ENCODE measurements around the gene MBNL2. TPM values are rescaled to one million over a fixed set of nuclear protein-coding genes. Genes with fewer than 3 reads are reported as not detected.
A peak's percentile ranks its signal among the peaks of the same experiment; 100 is the strongest.

The MBNL2 gene
- total and polyA plus RNA-seq, 11 donors, result 18.5 to 100 (median 81.4) TPM

DNA sequence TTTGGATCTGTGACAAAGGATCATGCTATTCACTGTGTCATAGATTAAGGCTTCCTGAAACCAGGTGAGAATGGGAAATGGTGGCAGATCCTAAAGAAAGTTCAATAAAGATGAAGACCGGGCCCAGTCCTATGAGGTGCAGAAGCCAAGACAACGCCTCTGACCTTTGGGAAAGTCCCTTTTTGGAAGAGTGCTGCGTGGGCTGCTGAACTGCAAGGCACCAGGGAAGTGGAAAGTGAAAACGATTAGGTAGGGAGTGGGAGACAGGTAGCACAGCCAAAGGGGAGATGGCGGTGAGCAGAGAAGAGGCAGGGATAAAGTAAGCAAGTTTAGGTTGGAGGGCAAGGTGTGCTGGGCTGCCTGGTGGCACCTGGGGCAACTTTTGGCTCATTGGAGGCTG lies 16.3 kb downstream of the MBNL2 start:
- Histone ChIP-seq H3K4me1 (peaks cover 4 to 100% (median 95%) of the 10 kb centered on the region in 12 donors), H3K4me3 (no peak overlapping the region), H3K36me3 (peaks cover 0 to 16% (median 0%) of the 10 kb centered on the region in 9 donors), H3K27me3 (no peaks in the 10 kb centered on the region), H3K9me3 (no peaks in the 10 kb centered on the region), H3K27ac (peak overlapping the region in 11 of 12 donors; percentile 0 to 84 (median 67))
- intact Hi-C loops (cut with DNase I), result no loop called here
- no peak for ATAC-seq
- DNase-seq, result no peak
- TF ChIP-seq CTCF (IDR thresholded peaks at IDR 0.05) (no peak), POLR2A (IDR thresholded peaks at IDR 0.05) (no peak)
- WGBS, 4 donors, result 69 to 81% (median 72%) methylated on average over 5 of the region's 5 CpGs

GRCh38 chr13:97238883-97239282 lies 16.8 kb downstream of the MBNL2 start:
- Histone ChIP-seq H3K36me3 (peaks cover 0 to 12% (median 0%) of the 10 kb centered on the region in 9 donors), H3K4me3 (no peak overlapping the region), H3K27me3 (no peaks in the 10 kb centered on the region), H3K27ac (peak overlapping the region in 11 of 12 donors; percentile 16 to 84 (median 71)), H3K4me1 (peaks cover 7 to 100% (median 95%) of the 10 kb centered on the region in 12 donors), H3K9me3 (no peaks in the 10 kb centered on the region)
- intact Hi-C loops (cut with DNase I), result no loop called here
- DNase-seq (no peak), ATAC-seq (no peak)
- WGBS, 4 donors, result 82 to 89% (median 86%) methylated on average over 4 of the region's 4 CpGs
- no peak for TF ChIP-seq POLR2A (IDR thresholded peaks at IDR 0.05)

- H3K27ac ChIP-seq, result peak overlapping the region; percentile 52 to 84 (median 70)
- peaks cover 9 to 100% (median 93%) of the 10 kb centered on the region in 12 donors for H3K4me1 ChIP-seq
- no peak for DNase-seq
- H3K36me3 ChIP-seq, result peaks cover 0 to 9% (median 0%) of the 10 kb centered on the region in 9 donors
- intact Hi-C loops (cut with DNase I), result no loop called here
- TF ChIP-seq POLR2A (IDR thresholded peaks at IDR 0.05) (no peak), CTCF (IDR thresholded peaks at IDR 0.05) (no peak)
- ATAC-seq, result no peak
- 33 to 59% (median 47%) methylated on average over 1 of the region's 1 CpG for WGBS, 4 donors
- no peaks in the 10 kb centered on the region for H3K27me3 ChIP-seq
- H3K4me3 ChIP-seq, result no peak overlapping the region
- no peaks in the 10 kb centered on the region for H3K9me3 ChIP-seq
Observed at GRCh38 chr13:97239306-97239705, 17.2 kb downstream of the MBNL2 start.

GRCh38 chr13:97239943-97240787 lies 18.0 kb downstream of the MBNL2 start:
- Histone ChIP-seq H3K4me3 (no peak overlapping the region), H3K27me3 (no peaks in the 10 kb centered on the region), H3K27ac (peak overlapping the region; percentile 52 to 84 (median 70)), H3K9me3 (no peaks in the 10 kb centered on the region), H3K36me3 (peaks cover 0 to under 1% (median 0%) of the 10 kb centered on the region in 9 donors), H3K4me1 (peaks cover 12 to 100% (median 94%) of the 10 kb centered on the region in 12 donors)
- 51 to 66% (median 61%) methylated on average over 3 of the region's 3 CpGs for WGBS, 4 donors
- no peak for ATAC-seq
- TF ChIP-seq CTCF (IDR thresholded peaks at IDR 0.05) (no peak), POLR2A (IDR thresholded peaks at IDR 0.05) (no peak)
- no peak for DNase-seq
- intact Hi-C loops (cut with DNase I), result loop anchor here in 4 of 10 donors (2.0 to 10.0 kb wide), 4 partner anchors 13 to 195 kb away; partner anchors contain the start of gene RAP2A (in 1 of the 4)
